Measurements from ENCODE around the gene CSK. TPM values are rescaled to one million over a fixed set of nuclear protein-coding genes. Genes with fewer than 3 reads are reported as not detected.

CSK gene
- total and polyA plus RNA-seq, 2 experiments from 2014 or later, result 13.6 to 27.5 TPM

- no peaks in the 10 kb centered on the region for H3K79me2 ChIP-seq (replicated peaks; ENCODE audit: insufficient read depth)
- no peak overlapping the region for H3K27ac ChIP-seq (ENCODE audit: low read depth)
- no peak for DNase-seq (ENCODE audit: low spot score)
- no peaks in the 10 kb centered on the region for H3K36me3 ChIP-seq (ENCODE audit: insufficient read depth)
- TF ChIP-seq JUNB (IDR thresholded peaks at IDR 0.05; ENCODE audit: unreplicated experiment), result no peak
- TF ChIP-seq EZH2 (IDR thresholded peaks at IDR 0.05; ENCODE audit: low read depth, unreplicated experiment), result no peak
- no peak for TF ChIP-seq ZNF331 (CRISPR knock-in tag; IDR thresholded peaks at IDR 0.05; ENCODE audit: low read depth)
- no peak for TF ChIP-seq ETS1 (IDR thresholded peaks at IDR 0.05)
- no peak for TF ChIP-seq CTCF (conservative IDR thresholded peaks at IDR 0.05; ENCODE audit: low read depth in 2 of 2)
- no peak for TF ChIP-seq ZNF114 (CRISPR knock-in tag; IDR thresholded peaks at IDR 0.05)
- no peak for TF ChIP-seq EZH2phosphoT487 (IDR thresholded peaks at IDR 0.05; ENCODE audit: unreplicated experiment)
- H4K20me1 ChIP-seq (replicated peaks; ENCODE audit: insufficient read depth), result no peaks in the 10 kb centered on the region
- H3K27me3 ChIP-seq (ENCODE audit: insufficient read depth), result peaks cover 35% of the 10 kb centered on the region
- Mint-ChIP-seq H3K4me1 (peaks cover 23% of the 10 kb centered on the region), H3K36me3 (ENCODE audit: low read depth) (no peaks in the 10 kb centered on the region), H3K27me3 (ENCODE audit: insufficient read depth, low read depth, poor library complexity) (peaks cover 39% of the 10 kb centered on the region), H3K27ac (no peak overlapping the region), H3K9me3 (no peaks in the 10 kb centered on the region), H3K4me3 (no peak overlapping the region; the same call in 2 of the 3 replicates)
- peaks cover 5% of the 10 kb centered on the region; the same call in 1 of the 2 replicates for H3F3A ChIP-seq (replicated peaks; ENCODE audit: low read depth)
- no peaks in the 10 kb centered on the region for H3K9me2 ChIP-seq (ENCODE audit: insufficient read depth)
- peaks cover 7% of the 10 kb centered on the region; the same call in 1 of the 2 replicates for H3K4me1 ChIP-seq (ENCODE audit: insufficient read depth)
- no peak overlapping the region for H2AFZ ChIP-seq
- no peak for ATAC-seq
- H3K4me2 ChIP-seq, result no peak overlapping the region
- no peak overlapping the region for H3K4me3 ChIP-seq
These were observed 43.1 kb downstream of the CSK start for GRCh38 chr15:74824976-74825375.

- H3K4me2 ChIP-seq, result peak overlapping the region; percentile 71; the same call in 1 of the 2 replicates
- no peaks in the 10 kb centered on the region for H4K20me1 ChIP-seq (replicated peaks; ENCODE audit: insufficient read depth)
- no peak for TF ChIP-seq STAT1 (IDR thresholded peaks at IDR 0.05; ENCODE audit: unreplicated experiment)
- no peak for TF ChIP-seq ETS1 (IDR thresholded peaks at IDR 0.05)
- no peak for TF ChIP-seq EZH2phosphoT487 (IDR thresholded peaks at IDR 0.05; ENCODE audit: unreplicated experiment)
- no peak for TF ChIP-seq REST (IDR thresholded peaks at IDR 0.05; ENCODE audit: unreplicated experiment)
- no peak for TF ChIP-seq ZNF114 (CRISPR knock-in tag; IDR thresholded peaks at IDR 0.05)
These were observed 44.0 kb downstream of the CSK start for GRCh38 chr15:74825866-74826265.

More at GRCh38 chr15:74825866-74826265, 44.0 kb downstream of the CSK start:
- H3K36me3 Mint-ChIP-seq (ENCODE audit: low read depth), result no peaks in the 10 kb centered on the region
- no peak overlapping the region for H3K27ac Mint-ChIP-seq
- peaks cover 35% of the 10 kb centered on the region for H3K27me3 Mint-ChIP-seq (ENCODE audit: insufficient read depth, low read depth, poor library complexity)
- H3K9me2 ChIP-seq (ENCODE audit: insufficient read depth), result no peaks in the 10 kb centered on the region
- DNase-seq (ENCODE audit: low spot score) (no peak), ATAC-seq (no peak)
- H3K36me3 ChIP-seq (ENCODE audit: insufficient read depth), result no peaks in the 10 kb centered on the region
- peak overlapping the region; percentile 59; the same call in 1 of the 2 replicates for H2AFZ ChIP-seq
- no peaks in the 10 kb centered on the region for H3K79me2 ChIP-seq (replicated peaks; ENCODE audit: insufficient read depth)
- no peak overlapping the region for H3K27ac ChIP-seq (ENCODE audit: low read depth)
- peaks cover 5% of the 10 kb centered on the region; the same call in 1 of the 2 replicates for H3F3A ChIP-seq (replicated peaks; ENCODE audit: low read depth)
- peaks cover 35% of the 10 kb centered on the region for H3K27me3 ChIP-seq (ENCODE audit: insufficient read depth)
- H3K9me3 Mint-ChIP-seq, result no peaks in the 10 kb centered on the region
- H3K4me1 Mint-ChIP-seq, result peaks cover 19% of the 10 kb centered on the region
- peak overlapping the region; percentile 21; the same call in 1 of the 3 replicates for H3K4me3 Mint-ChIP-seq
- H3K4me1 ChIP-seq (ENCODE audit: insufficient read depth), result peaks cover 7% of the 10 kb centered on the region; the same call in 1 of the 2 replicates
- peak overlapping the region; percentile 47 for H3K4me3 ChIP-seq

All from GM23338 (cell line).